Measurements from ENCODE around the gene LAMB2. TPM values are rescaled to one million over a fixed set of nuclear protein-coding genes. Genes with fewer than 3 reads are reported as not detected.

Gene LAMB2
- polyA plus RNA-seq, 1 of the 3 experiments (the other 2 are of a cell fraction): 332 TPM

GRCh38 chr3:49180116-49180515 lies 47.3 kb upstream of the LAMB2 start:
- Histone ChIP-seq H3K4me3 (ENCODE audit: low read depth in 2 of 2, low read length in 1 of 2) (no peak overlapping the region), H3K9ac (no peak overlapping the region), H3K36me3 (replicated peaks in 1 of 2; ENCODE audit: control insufficient read depth in 1 of 2, insufficient read depth in 2 of 2, low read length in 1 of 2) (peaks cover 0 to 13% of the 10 kb centered on the region in 2 experiments), H3K4me2 (no peak overlapping the region), H4K20me1 (ENCODE audit: insufficient read depth) (no peaks in the 10 kb centered on the region), H3K4me1 (ENCODE audit: control insufficient read depth in 1 of 2, insufficient read depth in 2 of 2, low read depth in 1 of 2, low read length in 1 of 2) (peaks cover 0 to 26% of the 10 kb centered on the region in 2 experiments; a peak in 1 of 4 replicates), H3K79me2 (ENCODE audit: insufficient read depth) (no peaks in the 10 kb centered on the region), H3K27ac (ENCODE audit: low read depth in 2 of 2, low read length in 1 of 2) (no peak overlapping the region), H2AFZ (ENCODE audit: low read depth) (no peak overlapping the region), H3K9me2 (no peaks in the 10 kb centered on the region), H3F3A (replicated peaks; ENCODE audit: insufficient read depth) (no peaks in the 10 kb centered on the region), H3K9me3 (no peaks in the 10 kb centered on the region), H3K27me3 (ENCODE audit: insufficient read depth) (no peaks in the 10 kb centered on the region)
- TF ChIP-seq MEF2A (IDR thresholded peaks at IDR 0.05; ENCODE audit: borderline replicate concordance, low read depth): no peak
- no peak for TF ChIP-seq RXRA (IDR thresholded peaks at IDR 0.05; ENCODE audit: borderline replicate concordance, low read depth)
- TF ChIP-seq ELF1 (IDR thresholded peaks at IDR 0.05): no peak
- TF ChIP-seq TEAD4 (IDR thresholded peaks at IDR 0.05; ENCODE audit: borderline replicate concordance, insufficient read depth): no peak
- TF ChIP-seq TAF1 (IDR thresholded peaks at IDR 0.05; ENCODE audit: borderline replicate concordance, low read depth, low read length): no peak
- TF ChIP-seq JUND (IDR thresholded peaks at IDR 0.05): no peak
- no peak for TF ChIP-seq ZBTB33 (IDR thresholded peaks at IDR 0.05; ENCODE audit: borderline replicate concordance, low read depth)
- TF ChIP-seq NFIC (IDR thresholded peaks at IDR 0.05; ENCODE audit: borderline replicate concordance): no peak
- no peak for DNase-seq
- CTCF ChIA-PET: no interaction called here
- POLR2A ChIA-PET: interaction anchor here (1.4 kb wide), 1 partner anchor 12 kb away, joined by 5 read pairs; no protein-coding TSS in a partner anchor

DNA sequence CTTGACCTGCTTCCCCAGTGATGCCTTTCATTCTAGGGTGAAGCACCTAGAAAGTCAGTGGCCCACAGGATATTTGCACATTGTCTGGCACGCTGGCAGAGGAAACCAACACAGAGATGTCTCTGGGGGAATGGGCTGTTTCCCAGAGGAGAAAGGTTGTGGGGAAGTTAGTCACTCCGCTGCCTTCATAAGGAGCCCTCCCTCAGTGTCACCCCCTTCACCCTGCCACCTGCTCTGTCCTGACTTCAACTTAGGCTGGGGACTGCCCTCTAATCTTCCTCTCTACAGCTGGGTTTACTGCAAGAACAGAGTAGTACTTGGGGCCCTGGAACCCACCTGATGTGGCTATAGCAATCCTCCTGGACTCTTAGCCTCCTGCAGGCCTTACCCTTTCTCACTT lies 44.2 kb upstream of the LAMB2 start:
- no peak overlapping the region for H3K4me2 ChIP-seq
- no peaks in the 10 kb centered on the region for H4K20me1 ChIP-seq (ENCODE audit: insufficient read depth)
- H3K36me3 ChIP-seq (replicated peaks in 1 of 2; ENCODE audit: control insufficient read depth in 1 of 2, insufficient read depth in 2 of 2, low read length in 1 of 2): peaks cover 0 to 21% of the 10 kb centered on the region in 2 experiments
- ChIA-PET CTCF (interaction anchor here (1.0 kb wide), 1 partner anchor 163 kb away, joined by 4 read pairs; the partner anchor contains the start of gene USP4), POLR2A (no interaction called here)
- H3K9ac ChIP-seq: no peak overlapping the region
- no peak overlapping the region for H3K4me3 ChIP-seq (ENCODE audit: low read depth in 2 of 2, low read length in 1 of 2)
- no peaks in the 10 kb centered on the region for H3K9me3 ChIP-seq
- peaks cover 11 to 56% of the 10 kb centered on the region in 2 experiments for H3K4me1 ChIP-seq (ENCODE audit: control insufficient read depth in 1 of 2, insufficient read depth in 2 of 2, low read depth in 1 of 2, low read length in 1 of 2)
- H3K9me2 ChIP-seq: no peaks in the 10 kb centered on the region
- DNase-seq: no peak
- TF ChIP-seq CHD2 (IDR thresholded peaks at IDR 0.05; ENCODE audit: low read length, partially characterized antibody) (no peak), RCOR1 (IDR thresholded peaks at IDR 0.05; ENCODE audit: low read length) (no peak), IRF3 (IDR thresholded peaks at IDR 0.05; ENCODE audit: low read depth, low read length) (no peak), SMC3 (IDR thresholded peaks at IDR 0.05; ENCODE audit: low read depth, low read length) (no peak), RFX5 (IDR thresholded peaks at IDR 0.05; ENCODE audit: low read length) (no peak), FOXM1 (IDR thresholded peaks at IDR 0.05; ENCODE audit: low read depth) (no peak), GABPA (IDR thresholded peaks at IDR 0.05; ENCODE audit: low read depth) (no peak), EP300 (IDR thresholded peaks at IDR 0.05; ENCODE audit: borderline replicate concordance in 1 of 2, low read depth in 1 of 2, low read length in 1 of 2) (no peak), RAD21 (IDR thresholded peaks at IDR 0.05; ENCODE audit: low read length) (no peak), USF1 (IDR thresholded peaks at IDR 0.05; ENCODE audit: borderline replicate concordance, low read depth) (no peak)
- TF ChIP-seq, protein P1, sequence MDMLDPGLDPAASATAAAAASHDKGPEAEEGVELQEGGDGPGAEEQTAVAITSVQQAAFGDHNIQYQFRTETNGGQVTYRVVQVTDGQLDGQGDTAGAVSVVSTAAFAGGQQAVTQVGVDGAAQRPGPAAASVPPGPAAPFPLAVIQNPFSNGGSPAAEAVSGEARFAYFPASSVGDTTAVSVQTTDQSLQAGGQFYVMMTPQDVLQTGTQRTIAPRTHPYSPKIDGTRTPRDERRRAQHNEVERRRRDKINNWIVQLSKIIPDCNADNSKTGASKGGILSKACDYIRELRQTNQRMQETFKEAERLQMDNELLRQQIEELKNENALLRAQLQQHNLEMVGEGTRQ (IDR thresholded peaks at IDR 0.05; ENCODE audit: borderline replicate concordance, low read depth, low read length): no peak
- no peak overlapping the region for H3K27ac ChIP-seq (ENCODE audit: low read depth in 2 of 2, low read length in 1 of 2)
- H3F3A ChIP-seq (replicated peaks; ENCODE audit: insufficient read depth): no peaks in the 10 kb centered on the region
- no peak overlapping the region for H2AFZ ChIP-seq (ENCODE audit: low read depth)
- H3K79me2 ChIP-seq (ENCODE audit: insufficient read depth): peaks cover 16% of the 10 kb centered on the region
- 100% methylated on average over 2 of the region's 2 CpGs for whole genome bisulfite sequencing (ENCODE audit: low lambda C conversion rate)
- no peaks in the 10 kb centered on the region for H3K27me3 ChIP-seq (ENCODE audit: insufficient read depth)
